SKM-1 (cell line): ENCODE data around the gene CEACAM7.
"Not testable (repeated sequence)": the region's sequence is repeated elsewhere in the genome, so short reads cannot be mapped to it uniquely, and the experiment has no call there.

Experiments used
- DNase-seq: peaks from one replicate; lab custom pipeline; 2025; ENCODE audit not compliant: unreplicated experiment; lab: John Stamatoyannopoulos, UW

The CEACAM7 gene

GRCh38 chr19:41657157-41657556 lies 30.9 kb downstream of the CEACAM7 start:
- no peak for DNase-seq

GRCh38 chr19:41656756-41657155 lies 31.3 kb downstream of the CEACAM7 start:
- DNase-seq: not testable (repeated sequence)

GRCh38 chr19:41652250-41652649 lies 35.8 kb downstream of the CEACAM7 start:
- DNase-seq: no peak

GRCh38 chr19:41649827-41650226 lies 38.2 kb downstream of the CEACAM7 start:
- DNase-seq: no peak

GRCh38 chr19:41646589-41647204 lies 41.4 kb downstream of the CEACAM7 start:
- no peak for DNase-seq

- no peak for DNase-seq
Measured at GRCh38 chr19:41641879-41642485, 46.1 kb downstream of the CEACAM7 start.

GRCh38 chr19:41638641-41639081 lies 49.4 kb downstream of the CEACAM7 start:
- DNase-seq: no peak

GRCh38 chr19:41637484-41637883 lies 50.6 kb downstream of the CEACAM7 start:
- no peak for DNase-seq

- DNase-seq: no peak
Measured at GRCh38 chr19:41627966-41628675, 59.9 kb downstream of the CEACAM7 start.

GRCh38 chr19:41626877-41627276 lies 61.2 kb downstream of the CEACAM7 start, which contains the start of gene CEACAM4:
CEACAM4 (minus strand) TSS chr19:41627074; CDS start chr19:41626963, 111 bp downstream.
- no peak for DNase-seq

- DNase-seq: no peak
Measured at GRCh38 chr19:41626278-41626677, 61.8 kb downstream of the CEACAM7 start.

GRCh38 chr19:41624937-41625336 lies 63.1 kb downstream of the CEACAM7 start:
- DNase-seq: no peak

GRCh38 chr19:41624515-41624914 lies 63.6 kb downstream of the CEACAM7 start:
- no peak for DNase-seq

GRCh38 chr19:41623360-41623759 lies 64.7 kb downstream of the CEACAM7 start:
- no peak for DNase-seq
